T-helper 2 cell treated with Interferon-gamma antibody and Interleukin-4, amounts not matched to agents 100 ng/mL and 5 ng/mL, for 36 hours (primary cell): ENCODE data around the gene FEN1. TPM values are rescaled to one million over a fixed set of nuclear protein-coding genes. Genes with fewer than 3 reads are reported as not detected.

ENCODE experiments used
- intact Hi-C: fragments of 100-400 bp; cut with micrococcal nuclease; formaldehyde crosslinking; loops from one replicate; pipeline ENCODE4 v1.15.1; 2023
- total RNA-seq: library from RNA; stranded (reverse); gene quantifications from 2 replicates; pipeline ENCODE4 v1.2.3, GENCODE V29; 2022

The FEN1 gene
- total RNA-seq, 1 donor from 2014 or later = 139 TPM

GRCh38 chr11:61774411-61774810 is 18.3 kb upstream of the FEN1 start:
- intact Hi-C loops = no loop called here

- intact Hi-C loops = no loop called here
Observed at GRCh38 chr11:61775106-61775505, 17.6 kb upstream of the FEN1 start.

- intact Hi-C loops = loop anchor here (2.0 kb wide), 1 partner anchor 23 kb away; the partner anchor contains the start of gene MYRF
Observed at GRCh38 chr11:61775606-61776554, 16.8 kb upstream of the FEN1 start.

- intact Hi-C loops = loop anchor here (2.0 kb wide), 1 partner anchor 24 kb away; the partner anchor contains the start of gene MYRF
Observed at GRCh38 chr11:61776561-61777075, 16.1 kb upstream of the FEN1 start.

- intact Hi-C loops = loop anchor here (2.0 kb wide), 1 partner anchor 25 kb away; the partner anchor contains the start of gene MYRF
Observed at GRCh38 chr11:61777234-61778090, 15.2 kb upstream of the FEN1 start.

- intact Hi-C loops = no loop called here
Observed at GRCh38 chr11:61778357-61778886, 14.3 kb upstream of the FEN1 start.

GRCh38 chr11:61778920-61779650 is 13.6 kb upstream of the FEN1 start:
- intact Hi-C loops = no loop called here

- intact Hi-C loops = no loop called here
Observed at GRCh38 chr11:61779666-61780525, 12.8 kb upstream of the FEN1 start.

- intact Hi-C loops = no loop called here
Observed at GRCh38 chr11:61780581-61781162, 12.0 kb upstream of the FEN1 start.

GRCh38 chr11:61781585-61781984 is 11.1 kb upstream of the FEN1 start:
- intact Hi-C loops = no loop called here

GRCh38 chr11:61782299-61782698 is 10.4 kb upstream of the FEN1 start:
- intact Hi-C loops = no loop called here

- intact Hi-C loops = no loop called here
Observed at GRCh38 chr11:61782841-61783240, 9.9 kb upstream of the FEN1 start.

GRCh38 chr11:61783717-61784505 is 8.8 kb upstream of the FEN1 start:
- intact Hi-C loops = no loop called here

GRCh38 chr11:61784506-61784805 is 8.3 kb upstream of the FEN1 start:
- intact Hi-C loops = no loop called here

GRCh38 chr11:61785837-61786402 is 6.8 kb upstream of the FEN1 start:
- intact Hi-C loops = no loop called here

GRCh38 chr11:61787928-61788491 is 4.7 kb upstream of the FEN1 start:
- intact Hi-C loops = no loop called here

GRCh38 chr11:61791737-61792309 is 888 bp upstream of the FEN1 start:
- intact Hi-C loops = loop anchor here (1.0 to 5.0 kb wide), 6 partner anchors 23 to 331 kb away; partner anchors contain the start of genes FADS2 and FTH1
